GM19467 (cell line): ENCODE results near the gene TSHZ2.
"Not testable (repeated sequence)": the region's sequence is repeated elsewhere in the genome, so short reads cannot be mapped to it uniquely, and the experiment has no call there.

Experiments
- ATAC-seq: cut with Tn5 transposase; IDR thresholded peaks from one replicate; pipeline ENCODE4 v1.9.1; 2021; ENCODE audit warnings: mild to moderate bottlenecking, moderate library complexity; ENCODE audit not compliant: unreplicated experiment

TSHZ2 gene

GRCh38 chr20:53081916-53082863, 110.0 kb downstream of the TSHZ2 start:
- ATAC-seq: no peak

GRCh38 chr20:53083411-53083810, 111.3 kb downstream of the TSHZ2 start:
- ATAC-seq: no peak

GRCh38 chr20:53084408-53084997, 112.3 kb downstream of the TSHZ2 start:
- ATAC-seq: no peak

- ATAC-seq: no peak
These were observed 113.6 kb downstream of the TSHZ2 start for GRCh38 chr20:53085720-53086119.

GRCh38 chr20:53087037-53087777, 115.0 kb downstream of the TSHZ2 start:
- no peak for ATAC-seq

- ATAC-seq: no peak
These were observed 116.6 kb downstream of the TSHZ2 start for GRCh38 chr20:53088786-53089185.

- not testable (repeated sequence) for ATAC-seq
These were observed 117.7 kb downstream of the TSHZ2 start for GRCh38 chr20:53089851-53090250.

GRCh38 chr20:53091789-53092188, 119.6 kb downstream of the TSHZ2 start:
- no peak for ATAC-seq

- no peak for ATAC-seq
These were observed 120.7 kb downstream of the TSHZ2 start for GRCh38 chr20:53092772-53093300.

GRCh38 chr20:53097371-53097770, 125.2 kb downstream of the TSHZ2 start:
- no peak for ATAC-seq

- no peak for ATAC-seq
These were observed 125.6 kb downstream of the TSHZ2 start for GRCh38 chr20:53097791-53098190.

- no peak for ATAC-seq
These were observed 126.5 kb downstream of the TSHZ2 start for GRCh38 chr20:53098621-53099020.

GRCh38 chr20:53099856-53100255, 127.7 kb downstream of the TSHZ2 start:
- ATAC-seq: no peak

- no peak for ATAC-seq
These were observed 128.3 kb downstream of the TSHZ2 start for GRCh38 chr20:53100476-53100911.

- ATAC-seq: no peak
These were observed 130.0 kb downstream of the TSHZ2 start for GRCh38 chr20:53101992-53102760.

- ATAC-seq: no peak
These were observed 131.0 kb downstream of the TSHZ2 start for GRCh38 chr20:53103124-53103523.

GRCh38 chr20:53104884-53105283, 132.7 kb downstream of the TSHZ2 start:
- ATAC-seq: no peak

- no peak for ATAC-seq
These were observed 144.6 kb downstream of the TSHZ2 start for GRCh38 chr20:53116733-53117132.

GRCh38 chr20:53122853-53123252, 150.7 kb downstream of the TSHZ2 start:
- ATAC-seq: no peak

GRCh38 chr20:53124075-53124551, 152.0 kb downstream of the TSHZ2 start:
- ATAC-seq: no peak
